Activated CD4-positive, CD25-positive, alpha-beta regulatory T cell (primary cell): Measurements from ENCODE around the gene EGR1.
"Not testable (repeated sequence)": the region's sequence is repeated elsewhere in the genome, so short reads cannot be mapped to it uniquely, and the experiment has no call there.

Source experiments
- DNase-seq, 4 experiments: peaks; one replicate each; lab custom pipeline; 2025; lab: John Stamatoyannopoulos, UW

Gene EGR1

GRCh38 chr5:138469540-138470321 is 4.5 kb downstream of the EGR1 start:
- no peak for DNase-seq

- no peak for DNase-seq
These were observed 5.2 kb downstream of the EGR1 start for GRCh38 chr5:138470322-138471051.

GRCh38 chr5:138471052-138471361 is 5.7 kb downstream of the EGR1 start:
- no peak for DNase-seq

- no peak for DNase-seq
These were observed 7.1 kb downstream of the EGR1 start for GRCh38 chr5:138472353-138472752.

GRCh38 chr5:138473151-138473550 is 7.9 kb downstream of the EGR1 start:
- not testable (repeated sequence) for DNase-seq

GRCh38 chr5:138476918-138477317 is 11.6 kb downstream of the EGR1 start:
- DNase-seq = no peak

- DNase-seq = no peak
These were observed 17.4 kb downstream of the EGR1 start for GRCh38 chr5:138482638-138483037.

GRCh38 chr5:138488481-138488945 is 23.2 kb downstream of the EGR1 start:
- DNase-seq = no peak

GRCh38 chr5:138489683-138490061 is 24.4 kb downstream of the EGR1 start:
- no peak for DNase-seq

- DNase-seq = no peak
These were observed 25.5 kb downstream of the EGR1 start for GRCh38 chr5:138490648-138491283.

GRCh38 chr5:138491284-138491648 is 26.0 kb downstream of the EGR1 start:
- DNase-seq = no peak

- peak; percentile 73 to 82 (median 78) for DNase-seq
These were observed 26.6 kb downstream of the EGR1 start for GRCh38 chr5:138491669-138492559.

- no peak for DNase-seq
These were observed 27.3 kb downstream of the EGR1 start for GRCh38 chr5:138492560-138493045.

GRCh38 chr5:138495351-138495750 is 30.1 kb downstream of the EGR1 start:
- DNase-seq = no peak

- no peak for DNase-seq
These were observed 33.1 kb downstream of the EGR1 start for GRCh38 chr5:138498376-138498775.

- no peak for DNase-seq
These were observed 36.8 kb downstream of the EGR1 start for GRCh38 chr5:138502121-138502520.

- no peak for DNase-seq
These were observed 37.2 kb downstream of the EGR1 start for GRCh38 chr5:138502521-138502920.

GRCh38 chr5:138503487-138504270 is 38.4 kb downstream of the EGR1 start:
- no peak for DNase-seq

GRCh38 chr5:138504799-138505198 is 39.5 kb downstream of the EGR1 start:
- no peak for DNase-seq

- DNase-seq = no peak
These were observed 41.4 kb downstream of the EGR1 start for GRCh38 chr5:138506370-138507306.
